Stomach (tissue), 4 donors: Measurements from ENCODE around the gene BCAR1.

Experiments used
- CTCF ChIP-seq, 7 experiments: fragments of 450-650 bp in 4 of 7; fragments of 200-600 bp in 3 of 7; sonication (generic) in 3 of 7; IDR thresholded peaks; one replicate each; pipeline ENCODE4 v1.5.1; 2016 to 2019; ENCODE audit warnings: antibody characterized with exemption in 7 of 7, control low read depth in 2 of 7, mild to moderate bottlenecking in 1 of 7
- POLR2A ChIP-seq, 4 donors: fragments of 450-650 bp; IDR thresholded peaks; one replicate each; pipeline ENCODE4 v1.6.1; 2016; ENCODE audit warnings: antibody characterized with exemption in 4 of 4, control low read depth in 2 of 4, mild to moderate bottlenecking in 1 of 4, moderate library complexity in 1 of 4

GRCh38 chr16:75256696-75257343 lies 5.4 kb upstream of the BCAR1 start:
- TF ChIP-seq CTCF (IDR thresholded peaks at IDR 0.05) (no peak), POLR2A (IDR thresholded peaks at IDR 0.05) (no peak)
